ENCODE results near the gene TDRKH.
"Not testable (repeated sequence)": the region's sequence is repeated elsewhere in the genome, so short reads cannot be mapped to it uniquely, and the experiment has no call there.

Gene TDRKH

DNA sequence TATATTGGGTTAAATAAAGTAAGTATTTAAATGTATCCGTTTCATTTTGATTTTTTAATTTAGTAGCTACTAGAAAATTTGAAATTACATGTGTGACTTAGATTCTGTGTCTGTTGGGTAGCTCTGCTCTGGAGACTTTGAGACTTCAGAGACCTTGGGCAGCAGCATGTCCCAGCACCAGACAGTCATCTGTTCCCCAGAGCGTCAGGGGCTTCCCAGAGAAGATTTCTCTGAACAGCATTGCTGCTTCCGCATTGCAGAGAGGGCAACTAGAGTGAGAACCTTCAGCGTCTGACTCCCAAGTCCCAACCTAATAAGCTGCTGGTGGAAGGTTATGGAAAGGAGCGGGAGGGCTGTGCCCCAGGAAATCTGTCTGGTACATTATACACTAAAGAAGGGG is 8.3 kb upstream of the TDRKH start:
- FAIRE-seq = no peak
- no peak for DNase-seq (ENCODE audit: insufficient read length, low spot score)
- TF ChIP-seq TAF1 (IDR thresholded peaks at IDR 0.05; ENCODE audit: low read depth, low read length) (no peak), PAX5 (IDR thresholded peaks at IDR 0.05; ENCODE audit: insufficient read depth, low read length, severe bottlenecking) (no peak), SPI1 (IDR thresholded peaks at IDR 0.05; ENCODE audit: low read depth, low read length) (no peak)

DNA sequence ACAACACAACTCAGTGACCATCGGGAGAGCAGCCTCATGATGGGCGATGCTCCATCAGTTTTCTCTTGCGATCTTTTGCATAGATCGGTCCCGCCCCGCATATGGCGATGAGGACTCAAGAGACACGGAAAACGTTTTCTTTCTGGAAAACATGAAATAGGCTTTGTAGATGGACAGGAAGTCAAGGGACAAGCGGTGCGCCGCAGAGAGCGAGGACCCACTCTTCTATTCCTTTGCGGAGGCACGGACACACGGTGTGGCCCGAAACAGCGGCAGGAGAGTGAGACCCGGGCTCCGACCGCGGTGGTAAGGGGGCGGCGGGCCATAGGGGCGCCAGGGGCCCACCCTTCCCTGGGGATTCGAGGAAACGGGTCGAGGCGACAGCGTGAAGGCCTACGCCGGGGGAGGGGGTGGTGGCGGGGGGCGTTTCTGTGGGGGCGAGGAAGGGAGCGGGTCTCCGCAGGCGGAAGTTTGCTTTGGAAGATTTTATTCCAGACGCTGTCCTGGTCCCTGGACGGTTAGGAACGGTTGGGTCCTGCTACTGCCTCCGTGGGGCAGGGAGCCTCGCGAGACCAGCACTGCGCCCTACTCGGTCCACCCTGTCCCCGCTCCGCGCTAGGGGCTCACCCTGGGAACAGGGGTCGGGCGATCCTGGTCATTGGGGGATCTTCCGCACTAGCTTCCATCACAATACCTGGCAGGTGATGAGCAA is 796 bp upstream of the TDRKH start:
- DNase-seq (ENCODE audit: insufficient read length, low spot score) = no peak
- TF ChIP-seq SPI1 (IDR thresholded peaks at IDR 0.05; ENCODE audit: low read depth, low read length) (no peak), POLR2AphosphoS5 (IDR thresholded peaks at IDR 0.05; ENCODE audit: low read depth, low read length) (no peak), POU2F2 (IDR thresholded peaks at IDR 0.05; ENCODE audit: low read depth, low read length) (no peak), PAX5 (IDR thresholded peaks at IDR 0.05; ENCODE audit: insufficient read depth, low read length, severe bottlenecking) (no peak), TAF1 (IDR thresholded peaks at IDR 0.05; ENCODE audit: low read depth, low read length) (no peak), POLR2A (IDR thresholded peaks at IDR 0.05; ENCODE audit: low read depth, low read length) (no peak)
- no peak for FAIRE-seq

DNA sequence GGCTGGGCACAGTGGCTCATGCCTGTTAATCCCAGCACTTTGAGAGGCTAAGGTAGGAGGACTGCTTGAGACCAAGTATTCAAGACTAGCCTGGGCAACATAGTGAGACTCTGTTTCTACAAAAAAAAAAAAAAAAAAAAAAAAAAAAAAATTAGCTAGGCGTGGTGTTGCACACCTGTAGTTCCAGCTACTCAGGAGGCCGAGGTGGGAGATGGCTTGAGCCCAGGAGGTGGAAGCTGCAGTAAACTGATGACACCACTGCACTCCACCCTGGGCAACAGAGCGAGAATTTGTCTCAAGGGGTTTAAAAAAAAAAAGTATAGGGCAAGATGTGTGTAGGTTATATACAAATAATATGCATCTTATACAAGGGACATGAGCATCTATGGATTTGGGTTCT is 2.6 kb downstream of the TDRKH start:
- FAIRE-seq = no peak
- TF ChIP-seq SPI1 (IDR thresholded peaks at IDR 0.05; ENCODE audit: low read depth, low read length) = no peak
- TF ChIP-seq POU2F2 (IDR thresholded peaks at IDR 0.05; ENCODE audit: low read depth, low read length) = no peak
- no peak for TF ChIP-seq POLR2A (IDR thresholded peaks at IDR 0.05; ENCODE audit: low read depth, low read length)
- TF ChIP-seq POLR2AphosphoS5 (IDR thresholded peaks at IDR 0.05; ENCODE audit: low read depth, low read length) = no peak
- no peak for TF ChIP-seq TAF1 (IDR thresholded peaks at IDR 0.05; ENCODE audit: low read depth, low read length)
- no peak for TF ChIP-seq PAX5 (IDR thresholded peaks at IDR 0.05; ENCODE audit: insufficient read depth, low read length, severe bottlenecking)
- no peak for DNase-seq (ENCODE audit: insufficient read length, low spot score)

DNA sequence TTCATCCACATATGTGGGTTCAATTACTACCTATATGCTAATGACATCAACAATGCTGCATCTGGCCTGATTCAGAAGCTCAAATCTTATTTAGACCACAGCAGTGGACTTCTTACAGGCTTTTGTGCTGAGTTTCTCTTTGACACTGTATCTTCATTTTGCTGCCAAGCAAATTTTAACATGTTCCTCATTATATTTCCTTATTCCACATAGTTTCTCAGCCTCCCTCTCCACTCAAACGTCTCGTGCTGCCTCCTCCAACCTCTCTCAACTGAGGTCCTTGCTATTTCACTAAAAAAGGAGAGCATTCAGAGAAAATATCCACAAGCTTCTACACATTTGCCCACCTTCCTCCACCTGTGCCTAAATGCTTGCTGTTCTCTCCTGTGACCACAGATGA is 6.5 kb downstream of the TDRKH start:
- TF ChIP-seq POU2F2 (IDR thresholded peaks at IDR 0.05; ENCODE audit: low read depth, low read length) (no peak), SPI1 (IDR thresholded peaks at IDR 0.05; ENCODE audit: low read depth, low read length) (no peak), POLR2A (IDR thresholded peaks at IDR 0.05; ENCODE audit: low read depth, low read length) (no peak), PAX5 (IDR thresholded peaks at IDR 0.05; ENCODE audit: insufficient read depth, low read length, severe bottlenecking) (no peak), POLR2AphosphoS5 (IDR thresholded peaks at IDR 0.05; ENCODE audit: low read depth, low read length) (no peak), TAF1 (IDR thresholded peaks at IDR 0.05; ENCODE audit: low read depth, low read length) (no peak)
- no peak for DNase-seq (ENCODE audit: insufficient read length, low spot score)
- FAIRE-seq = no peak

DNA sequence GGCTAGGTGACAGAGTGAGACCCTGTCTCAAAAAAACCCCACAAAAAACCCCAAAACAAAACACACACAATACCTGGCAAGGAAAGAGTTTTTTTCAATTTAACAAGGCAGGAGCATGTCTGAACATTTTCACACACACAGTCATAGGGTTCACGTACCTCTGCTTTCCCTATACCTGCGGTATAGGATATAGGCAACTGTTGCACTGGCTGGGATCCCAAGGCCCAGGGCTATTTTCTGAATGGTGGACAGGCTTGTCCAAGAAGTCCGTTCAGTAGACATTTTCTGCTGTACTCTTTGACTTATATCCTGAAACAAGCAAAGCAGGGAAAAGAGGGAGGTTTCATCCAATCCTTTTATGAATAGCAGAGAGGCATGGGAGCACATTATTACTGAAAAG is 7.6 kb downstream of the TDRKH start:
- DNase-seq (ENCODE audit: insufficient read length, low spot score) (no peak), FAIRE-seq (no peak)
- TF ChIP-seq SPI1 (IDR thresholded peaks at IDR 0.05; ENCODE audit: low read depth, low read length) = no peak
- TF ChIP-seq PAX5 (IDR thresholded peaks at IDR 0.05; ENCODE audit: insufficient read depth, low read length, severe bottlenecking) = no peak
- TF ChIP-seq POU2F2 (IDR thresholded peaks at IDR 0.05; ENCODE audit: low read depth, low read length) = no peak
- no peak for TF ChIP-seq POLR2AphosphoS5 (IDR thresholded peaks at IDR 0.05; ENCODE audit: low read depth, low read length)
- TF ChIP-seq POLR2A (IDR thresholded peaks at IDR 0.05; ENCODE audit: low read depth, low read length) = no peak
- TF ChIP-seq TAF1 (IDR thresholded peaks at IDR 0.05; ENCODE audit: low read depth, low read length) = no peak

DNA sequence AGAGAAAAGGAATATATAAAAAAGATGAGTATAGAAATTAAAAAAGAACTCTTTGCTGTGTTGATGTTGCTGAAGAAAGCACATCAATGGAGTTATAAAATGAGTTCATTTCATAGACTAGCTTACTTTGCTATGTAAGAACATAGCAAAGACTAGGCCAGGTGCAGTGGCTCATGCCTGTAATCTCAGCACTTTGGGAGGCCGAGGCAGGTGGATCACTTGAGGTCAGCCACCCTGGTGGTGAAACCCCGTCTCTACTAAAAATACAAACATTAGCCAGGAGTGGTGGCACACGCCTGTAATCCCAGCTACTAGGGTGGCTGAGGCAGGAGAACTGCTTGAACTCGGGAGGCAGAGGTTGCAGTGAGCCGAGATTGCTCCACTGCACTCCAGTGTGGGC is 8.3 kb downstream of the TDRKH start:
- not testable (repeated sequence) for FAIRE-seq; DNase-seq (ENCODE audit: insufficient read length, low spot score)

DNA sequence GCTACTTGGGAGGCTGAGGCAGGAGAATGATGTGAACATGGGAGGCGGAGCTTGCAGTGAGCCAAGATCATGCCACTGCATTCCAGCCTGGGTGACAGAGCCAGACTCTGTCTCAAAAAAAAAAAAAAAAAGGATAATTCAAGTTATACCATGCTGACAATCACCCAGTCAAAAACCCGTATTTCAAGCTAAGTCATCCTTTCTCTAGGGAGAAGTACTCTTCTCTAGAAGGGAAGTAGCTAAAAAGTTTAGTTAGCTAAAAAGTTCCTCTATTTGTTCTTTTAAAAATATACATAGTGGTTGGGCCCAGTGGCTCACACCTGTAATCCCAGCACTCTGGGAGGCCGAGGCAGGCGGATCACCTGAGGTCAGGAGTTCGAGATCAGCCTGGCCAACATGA is 9.6 kb downstream of the TDRKH start:
- DNase-seq (ENCODE audit: insufficient read length, low spot score) = not testable (repeated sequence)

DNA sequence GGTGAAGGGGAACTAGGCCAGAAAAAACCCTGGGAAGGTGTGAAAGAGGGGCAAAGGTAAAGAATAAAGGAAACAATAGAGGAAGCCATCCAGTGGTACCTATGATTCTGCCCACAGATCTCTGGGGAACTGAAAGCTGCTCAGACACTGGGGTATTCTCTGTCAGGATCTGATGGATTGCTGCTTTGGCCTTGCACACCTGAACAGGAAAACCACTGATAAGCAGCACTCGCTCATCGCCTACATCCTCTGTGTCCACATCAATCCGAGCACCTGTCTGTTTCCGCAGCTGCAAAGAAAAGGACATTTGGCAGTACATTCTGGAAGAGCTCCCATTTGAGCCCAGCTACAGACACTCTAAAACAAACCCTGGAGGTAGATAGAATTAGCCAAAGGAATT is 10.4 kb downstream of the TDRKH start:
- FAIRE-seq (no peak), DNase-seq (ENCODE audit: insufficient read length, low spot score) (no peak)
- no peak for TF ChIP-seq POU2F2 (IDR thresholded peaks at IDR 0.05; ENCODE audit: low read depth, low read length)
- no peak for TF ChIP-seq POLR2A (IDR thresholded peaks at IDR 0.05; ENCODE audit: low read depth, low read length)
- no peak for TF ChIP-seq POLR2AphosphoS5 (IDR thresholded peaks at IDR 0.05; ENCODE audit: low read depth, low read length)

More for the DNA sequence above, 9.6 kb downstream of the TDRKH start:
- FAIRE-seq = not testable (repeated sequence)

DNA sequence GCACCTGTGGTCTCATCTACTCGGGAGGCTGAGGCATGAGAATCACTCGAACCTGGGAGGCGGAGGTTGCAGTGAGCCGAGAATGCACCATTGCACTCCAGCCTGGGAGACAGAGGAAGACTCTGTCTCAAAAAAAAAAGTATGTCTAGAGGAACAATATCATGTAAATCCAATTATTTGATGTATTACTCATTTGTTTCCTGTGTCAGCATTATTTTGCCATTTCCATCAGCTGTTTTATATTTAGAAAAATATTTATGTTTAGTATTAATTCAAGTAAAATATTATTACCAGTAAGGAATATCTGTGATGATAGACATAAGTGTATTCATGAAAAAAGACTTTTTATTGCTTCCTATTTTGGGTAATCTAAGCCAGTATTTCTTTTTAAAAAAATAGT is 13.0 kb downstream of the TDRKH start:
- FAIRE-seq (no peak), DNase-seq (ENCODE audit: insufficient read length, low spot score) (no peak)
- TF ChIP-seq POU2F2 (IDR thresholded peaks at IDR 0.05; ENCODE audit: low read depth, low read length) (no peak), SPI1 (IDR thresholded peaks at IDR 0.05; ENCODE audit: low read depth, low read length) (no peak), PAX5 (IDR thresholded peaks at IDR 0.05; ENCODE audit: insufficient read depth, low read length, severe bottlenecking) (no peak), POLR2AphosphoS5 (IDR thresholded peaks at IDR 0.05; ENCODE audit: low read depth, low read length) (no peak), TAF1 (IDR thresholded peaks at IDR 0.05; ENCODE audit: low read depth, low read length) (no peak), POLR2A (IDR thresholded peaks at IDR 0.05; ENCODE audit: low read depth, low read length) (no peak)

DNA sequence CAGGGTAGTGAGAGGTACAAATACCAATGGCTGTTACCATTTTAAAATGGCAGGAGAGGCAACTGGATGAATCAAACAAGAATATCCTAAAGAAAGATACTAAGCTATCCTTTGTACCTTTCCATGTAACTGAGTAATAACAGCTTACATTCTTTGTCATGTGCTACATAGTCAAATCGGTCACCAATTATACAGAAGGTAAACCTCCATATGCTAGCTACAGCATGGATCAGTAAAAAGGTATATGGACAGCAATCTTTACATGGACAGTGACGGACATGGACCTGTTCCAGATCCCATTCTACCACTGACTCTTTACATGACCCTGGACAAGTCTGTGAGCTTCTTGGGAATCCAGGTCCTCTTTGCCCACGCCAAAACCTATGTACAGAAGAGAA is 13.6 kb downstream of the TDRKH start:
- no peak for TF ChIP-seq TAF1 (IDR thresholded peaks at IDR 0.05; ENCODE audit: low read depth, low read length)
- TF ChIP-seq PAX5 (IDR thresholded peaks at IDR 0.05; ENCODE audit: insufficient read depth, low read length, severe bottlenecking) = no peak
- TF ChIP-seq POU2F2 (IDR thresholded peaks at IDR 0.05; ENCODE audit: low read depth, low read length) = no peak
- no peak for TF ChIP-seq POLR2AphosphoS5 (IDR thresholded peaks at IDR 0.05; ENCODE audit: low read depth, low read length)
- TF ChIP-seq POLR2A (IDR thresholded peaks at IDR 0.05; ENCODE audit: low read depth, low read length) = no peak
- no peak for TF ChIP-seq SPI1 (IDR thresholded peaks at IDR 0.05; ENCODE audit: low read depth, low read length)
- no peak for FAIRE-seq
- no peak for DNase-seq (ENCODE audit: insufficient read length, low spot score)
